GM18498 (cell line): ENCODE results near the gene GALNT12.

ENCODE experiments used
- ATAC-seq: cut with Tn5 transposase; IDR thresholded peaks from one replicate; pipeline ENCODE4 v1.9.1; 2021; ENCODE audit warnings: mild to moderate bottlenecking, moderate library complexity; ENCODE audit not compliant: unreplicated experiment

GALNT12 gene

GRCh38 chr9:98855592-98855991, 48.1 kb downstream of the GALNT12 start:
- no peak for ATAC-seq

GRCh38 chr9:98856982-98857381, 49.5 kb downstream of the GALNT12 start:
- ATAC-seq: no peak

- ATAC-seq: no peak
Measured at GRCh38 chr9:98859941-98860340, 52.5 kb downstream of the GALNT12 start.

GRCh38 chr9:98860871-98861293, 53.4 kb downstream of the GALNT12 start:
- no peak for ATAC-seq

GRCh38 chr9:98861781-98862504, 54.5 kb downstream of the GALNT12 start:
- ATAC-seq: no peak

- ATAC-seq: no peak
Measured at GRCh38 chr9:98862936-98863335, 55.5 kb downstream of the GALNT12 start.

GRCh38 chr9:98864281-98865174, 57.1 kb downstream of the GALNT12 start:
- no peak for ATAC-seq

- ATAC-seq: no peak
Measured at GRCh38 chr9:98865284-98865875, 57.9 kb downstream of the GALNT12 start.

- no peak for ATAC-seq
Measured at GRCh38 chr9:98866435-98867102, 59.1 kb downstream of the GALNT12 start.

GRCh38 chr9:98867103-98867428, 59.6 kb downstream of the GALNT12 start:
- no peak for ATAC-seq

GRCh38 chr9:98867429-98868168, 60.1 kb downstream of the GALNT12 start:
- no peak for ATAC-seq

- ATAC-seq: no peak
Measured at GRCh38 chr9:98869078-98869745, 61.7 kb downstream of the GALNT12 start.

GRCh38 chr9:98869866-98870265, 62.4 kb downstream of the GALNT12 start:
- ATAC-seq: no peak

- ATAC-seq: no peak
Measured at GRCh38 chr9:98870782-98871557, 63.5 kb downstream of the GALNT12 start.

GRCh38 chr9:98871558-98872065, 64.1 kb downstream of the GALNT12 start:
- ATAC-seq: no peak

GRCh38 chr9:98873526-98873925, 66.1 kb downstream of the GALNT12 start:
- no peak for ATAC-seq

GRCh38 chr9:98873951-98874371, 66.5 kb downstream of the GALNT12 start:
- ATAC-seq: no peak

- no peak for ATAC-seq
Measured at GRCh38 chr9:98874721-98875255, 67.3 kb downstream of the GALNT12 start.

GRCh38 chr9:98875536-98875935, 68.1 kb downstream of the GALNT12 start:
- no peak for ATAC-seq
